Ovary (tissue), 9 donors: ENCODE measurements around the gene INTS11. TPM values are rescaled to one million over a fixed set of nuclear protein-coding genes. Genes with fewer than 3 reads are reported as not detected.

Experiments
- DNase-seq, 5 donors: peaks; one replicate each; pipeline ENCODE4 v3.0.0-alpha.2; 2019 to 2020
- H3K27ac ChIP-seq, 2 donors: fragments of 200-600 bp; one replicate each; pipeline versions ENCODE4 v1.5.1 to v1.8.0; 2019 to 2022
- H3K27me3 ChIP-seq: fragments of 200-600 bp; one replicate; pipeline ENCODE4 v1.8.0; 2022
- H3K36me3 ChIP-seq: fragments of 200-600 bp; sonication (generic); one replicate; pipeline ENCODE4 v1.5.1; 2019
- H3K4me1 ChIP-seq: one replicate; pipeline ENCODE4 v1.8.1; 2013; ENCODE audit warnings: mild to moderate bottlenecking, moderate library complexity; ENCODE audit not compliant: insufficient read depth
- H3K4me3 ChIP-seq: fragments of 200-600 bp; sonication (generic); one replicate; pipeline ENCODE4 v1.5.1; 2017
- H3K9me3 ChIP-seq, 2 donors: fragments of 200-600 bp in 1 of 2; sonication (generic) in 1 of 2; one replicate each; pipeline versions ENCODE4 v1.5.1 to v1.8.1; 2013 to 2019; ENCODE audit warnings: mild to moderate bottlenecking in 1 of 2, moderate library complexity in 1 of 2
- CTCF ChIP-seq, 3 donors: fragments of 450-650 bp in 2 of 3; fragments of 200-600 bp in 1 of 3; IDR thresholded peaks; one replicate each; pipeline versions ENCODE4 v1.5.1 to v1.8.0; 2016 to 2022; ENCODE audit warnings: antibody characterized with exemption in 3 of 3, mild to moderate bottlenecking in 1 of 3
- EP300 ChIP-seq: sonication (generic); formaldehyde crosslinking; IDR thresholded peaks from one replicate; pipeline ENCODE4 v1.6.1; 2017; ENCODE audit warnings: antibody characterized with exemption
- POLR2A ChIP-seq: fragments of 450-650 bp; IDR thresholded peaks from one replicate; pipeline ENCODE4 v1.6.1; 2017; ENCODE audit warnings: antibody characterized with exemption, mild to moderate bottlenecking, moderate library complexity
- WGBS, 3 donors: extraction: QIAGEN DNeasy Blood & Tissue Kit in 1 of 3; methylation state at CpG; one replicate each; pipeline versions ENCODE4 v1.1.5 to v1.1.7; 2013 to 2017; 5-methylcytosine and 5-hydroxymethylcytosine counted together
- intact Hi-C, 4 donors: fragments of 100-400 bp; cut with DNase I; formaldehyde crosslinking; loops; one replicate each; pipeline versions ENCODE4 v1.11.0 to v1.15.1; 2022 to 2023
- polyA plus RNA-seq, 2 donors: library from polyadenylated mRNA; stranded (reverse); fragments of 200-250 nt in 1 of 2; fragments of 350-450 nt in 1 of 2; fragmentation: Illumina TruSeq in 1 of 2; extraction: RNeasy Lipid Tissue Mini Kit (QIAGEN cat#74804) in 1 of 2; gene quantifications; one replicate each; pipeline ENCODE4 v1.2.3, GENCODE V29; 2013 to 2014
- total RNA-seq, 7 donors: library from RNA; depleted of rRNA in 2 of 7; stranded (reverse); fragments of >200 nt in 2 of 7; fragmentation: NEBNext Ultra II Directional in 3 of 7; extraction: Animal tissue kit (Norgen Biotek cat#: 25700) in 3 of 7; gene quantifications; one replicate each; pipeline versions ENCODE4 v1.1.0 to v1.2.4, GENCODE V29; 2016 to 2023
- donor health status: DM: no; HTN: no; CAD: no; lungs with moderate emphysema.
- donor health status: DM: no; HTN: no; CAD: no.
- donor health status: Bipolar disorder and iron deficiency.
- donor health status: DM: yes; HTN: yes; CAD: no.
- donor health status: DM: no; HTN: no; CAD: no.
- donor health status: DM: yes; HTN: yes; CAD: no.

The INTS11 gene
- total and polyA plus RNA-seq, 9 donors: 72.6 to 135 (median 109) TPM

GRCh38 chr1:1320666-1321448, 3.6 kb downstream of the INTS11 start:
- 60 to 72% (median 65%) methylated on average over 21 to 23 of the region's 23 CpGs for WGBS, 3 donors
- intact Hi-C loops: no loop called here
- H3K9me3 ChIP-seq: no peaks in the 10 kb centered on the region
- H3K27ac ChIP-seq: peak overlapping the region in 1 of 2 donors; percentile 29
- H3K27me3 ChIP-seq: no peaks in the 10 kb centered on the region
- TF ChIP-seq CTCF (IDR thresholded peaks at IDR 0.05) (no peak), POLR2A (no peak), EP300 (no peak)
- H3K36me3 ChIP-seq: no peaks in the 10 kb centered on the region
- peaks cover 16% of the 10 kb centered on the region for H3K4me1 ChIP-seq
- no peak overlapping the region for H3K4me3 ChIP-seq
- DNase-seq: no peak

- 88 to 93% (median 92%) methylated on average over 13 of the region's 13 CpGs for WGBS, 3 donors
- no peak for TF ChIP-seq EP300
- TF ChIP-seq CTCF (IDR thresholded peaks at IDR 0.05): no peak
- no peak for TF ChIP-seq POLR2A
- H3K4me1 ChIP-seq: peaks cover 10% of the 10 kb centered on the region
- no peaks in the 10 kb centered on the region for H3K9me3 ChIP-seq
- DNase-seq: no peak
- intact Hi-C loops: loop anchor here in 1 of 4 donors (10.0 kb wide), 1 partner anchor 185 kb away; no protein-coding TSS in a partner anchor
- no peak overlapping the region for H3K4me3 ChIP-seq
- H3K27ac ChIP-seq: no peak overlapping the region
- H3K36me3 ChIP-seq: no peaks in the 10 kb centered on the region
- H3K27me3 ChIP-seq: no peaks in the 10 kb centered on the region
Measured at GRCh38 chr1:1319646-1319941, 4.9 kb downstream of the INTS11 start.

GRCh38 chr1:1318777-1319645, 5.4 kb downstream of the INTS11 start:
- Histone ChIP-seq H3K27ac (peak overlapping the region in 1 of 2 donors; percentile 51), H3K9me3 (no peaks in the 10 kb centered on the region), H3K4me1 (peaks cover 10% of the 10 kb centered on the region), H3K4me3 (no peak overlapping the region), H3K27me3 (no peaks in the 10 kb centered on the region), H3K36me3 (no peaks in the 10 kb centered on the region)
- TF ChIP-seq POLR2A: no peak
- intact Hi-C loops: loop anchor here in 1 of 4 donors (10.0 kb wide), 1 partner anchor 186 kb away; no protein-coding TSS in a partner anchor
- DNase-seq: peak in 1 of 5 donors; percentile 48
- 74 to 82% (median 78%) methylated on average over 36 of the region's 36 CpGs for WGBS, 3 donors

GRCh38 chr1:1318131-1318652, 6.3 kb downstream of the INTS11 start:
- peaks cover 6% of the 10 kb centered on the region for H3K4me1 ChIP-seq
- intact Hi-C loops: loop anchor here in 1 of 4 donors (10.0 kb wide), 1 partner anchor 187 kb away; no protein-coding TSS in a partner anchor
- peak overlapping the region; percentile 43 to 51 for H3K27ac ChIP-seq
- peak; percentile 89 to 96 (median 94) for DNase-seq
- no peak for TF ChIP-seq POLR2A
- no peak for TF ChIP-seq EP300
- no peak for TF ChIP-seq CTCF (IDR thresholded peaks at IDR 0.05)
- no peaks in the 10 kb centered on the region for H3K27me3 ChIP-seq
- WGBS, 3 donors: 10 to 18% (median 16%) methylated on average over 9 of the region's 9 CpGs
- no peaks in the 10 kb centered on the region for H3K36me3 ChIP-seq
- no peaks in the 10 kb centered on the region for H3K9me3 ChIP-seq
- no peak overlapping the region for H3K4me3 ChIP-seq
